K562 (cell line): ENCODE data around the gene TXNRD2. TPM values are rescaled to one million over a fixed set of nuclear protein-coding genes. Genes with fewer than 3 reads are reported as not detected.
A peak's percentile ranks its signal among the peaks of the same experiment; 100 is the strongest.

Experiments
- BCOR ChIP-seq: fragments of 450-650 bp; IDR thresholded peaks from 2 replicates; pipeline ENCODE4 v1.6.1; 2016
- BHLHE40 ChIP-seq: IDR thresholded peaks from 2 replicates; pipeline ENCODE4 v1.6.1; 2011; ENCODE audit warnings: low read length, improper control_type of control experiment
- DNMT1 ChIP-seq: fragments of 450-650 bp; IDR thresholded peaks from 2 replicates; pipeline ENCODE4 v1.6.1; 2016; ENCODE audit warnings: antibody characterized with exemption, mild to moderate bottlenecking
- ETV6 ChIP-seq, 3 experiments: fragments of 150-350 bp in 1 of 3; sonication (generic) in 1 of 3; formaldehyde crosslinking in 1 of 3; IDR thresholded peaks; 2 replicates each; pipeline versions ENCODE4 v1.6.1 to v1.8.0; 2014 to 2022; ENCODE audit warnings: borderline replicate concordance in 2 of 3, low read depth in 2 of 3, antibody characterized with exemption in 1 of 3, low read length in 1 of 3, mild to moderate bottlenecking in 1 of 3, missing genetic modification reagents in 1 of 3
- KLF6 ChIP-seq: fragments of 250-450 bp; sonication (Bioruptor Pico); IDR thresholded peaks from 2 replicates; pipeline ENCODE4 v1.4.0; 2020; ENCODE audit warnings: mild to moderate bottlenecking, moderate library complexity, borderline replicate concordance
- OTX1 ChIP-seq: fragments of 450-650 bp; formaldehyde crosslinking; IDR thresholded peaks from 2 replicates; pipeline ENCODE4 v1.4.0; 2022; ENCODE audit warnings: mild to moderate bottlenecking
- PHB ChIP-seq: fragments of 250-450 bp; sonication (Bioruptor Pico); IDR thresholded peaks from 2 replicates; pipeline ENCODE4 v1.5.0; 2021
- POLR2A ChIP-seq: fragments of 450-650 bp; conservative IDR thresholded peaks from 2 replicates; pipeline ENCODE4 v1.6.1; 2016
- RB1 ChIP-seq: fragments of 450-650 bp; IDR thresholded peaks from 2 replicates; pipeline ENCODE4 v1.6.1; 2017; ENCODE audit warnings: low read depth, mild to moderate bottlenecking
- SUPT5H ChIP-seq: fragments of 450-650 bp; IDR thresholded peaks from 2 replicates; pipeline ENCODE4 v1.6.1; 2016
- ZBED1 ChIP-seq: IDR thresholded peaks from 2 replicates; pipeline ENCODE4 v1.6.1; 2014
- ZNF586 ChIP-seq: fragments of 450-650 bp; formaldehyde crosslinking; conservative IDR thresholded peaks from 2 replicates; pipeline ENCODE4 v1.4.0; 2020; ENCODE audit warnings: mild to moderate bottlenecking, moderate library complexity
- polyA plus RNA-seq, 8 experiments: library from polyadenylated mRNA; depleted of rRNA in 4 of 8; stranded (reverse) in 5 of 8; unstranded in 3 of 8; fragments of >200 nt; fragmentation: Nextera tagmentation in 2 of 8; fragmentation: Illumina TruSeq in 1 of 8; extraction: Ambion mirVana in 2 of 8; extraction: Trizol in 1 of 8; gene quantifications; 2 replicates each; pipeline versions ENCODE4 v1.2.1 to v1.2.3, GENCODE V29; 2011 to 2014; ENCODE audit warnings: inconsistent platforms in 1 of 8, missing spikeins in 1 of 8
- total RNA-seq, 7 experiments: library from RNA; depleted of rRNA in 6 of 7; stranded (reverse); fragments of >200 nt in 6 of 7; fragmentation: Illumina TruSeq in 2 of 7; extraction: Trizol in 2 of 7; gene quantifications; 2 replicates each; pipeline versions ENCODE4 v1.2.1 to v1.2.3, GENCODE V29; 2011 to 2021; ENCODE audit warnings: low replicate concordance in 1 of 7
- TF ChIP-seq, protein P1 (sequence below): fragments of 450-650 bp; IDR thresholded peaks from 2 replicates; pipeline ENCODE4 v1.7.1; 2018; ENCODE audit warnings: mild to moderate bottlenecking, low read depth; ENCODE audit not compliant: partially characterized antibody
- TF ChIP-seq, protein P2 (sequence below): fragments of 250-450 bp; sonication (Bioruptor Pico); IDR thresholded peaks from 2 replicates; pipeline ENCODE4 v1.8.0; 2022; ENCODE audit warnings: moderate library complexity, mild to moderate bottlenecking, inconsistent platforms
- TF ChIP-seq, protein P3 (sequence below): sonication (generic); formaldehyde crosslinking; IDR thresholded peaks from 2 replicates; pipeline ENCODE4 v1.8.1; 2022; ENCODE audit warnings: missing genetic modification reagents
- TF ChIP-seq, protein P4 (sequence below): sonication (generic); formaldehyde crosslinking; IDR thresholded peaks from 2 replicates; pipeline ENCODE4 v1.8.0; 2022; ENCODE audit warnings: mild to moderate bottlenecking, missing genetic modification reagents, borderline replicate concordance
- TF ChIP-seq, protein P5 (sequence below): fragments of 150-350 bp; conservative IDR thresholded peaks from 2 replicates; pipeline ENCODE4 v1.6.1; 2014; ENCODE audit warnings: low read length
- TF ChIP-seq, protein P6 (sequence below): fragments of 450-650 bp; formaldehyde crosslinking; IDR thresholded peaks from 2 replicates; pipeline ENCODE4 v1.4.0; 2020; ENCODE audit warnings: mild to moderate bottlenecking

Gene TXNRD2
- total and polyA plus RNA-seq, 9 of the 15 experiments (the other 6 are each of a cell fraction or from before 2014, with no cell fraction given), result 3.3 to 80.2 (median 49.4) TPM

DNA sequence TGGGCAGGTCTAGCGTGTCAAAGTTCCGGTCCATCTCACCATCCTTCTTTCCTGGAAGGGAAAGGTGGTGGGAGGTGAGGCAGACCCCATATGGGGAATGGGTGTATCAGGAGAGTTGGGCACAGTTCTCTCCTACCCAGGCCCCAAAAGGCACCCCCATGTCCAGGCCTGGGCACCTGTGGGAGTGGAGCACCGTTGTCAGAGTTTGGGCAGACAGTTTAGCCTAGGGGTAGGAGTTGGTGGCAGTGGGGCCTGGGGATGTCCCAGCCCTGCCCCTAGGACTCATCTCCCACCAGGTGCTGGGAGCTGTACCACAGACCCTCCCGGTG, 34.1 kb upstream of the TXNRD2 start (continued):
- TF ChIP-seq ETV6 (IDR thresholded peaks at IDR 0.05; ENCODE audit: borderline replicate concordance in 1 of 2, low read depth in 2 of 2, low read length in 1 of 2) (0 out of 4 replicates have a peak, but pooled peaks of 1 of the 2 experiments have one; percentile 6), ETV6 (CRISPR knock-in tag; IDR thresholded peaks at IDR 0.05; ENCODE audit: borderline replicate concordance) (no peak), KLF6 (CRISPR knock-in tag) (no peak), SUPT5H (no peak), ZNF586 (peak; percentile 33; the same call in 1 of the 2 replicates), ZBED1 (no peak), POLR2A (0 out of 2 replicates have a peak, but pooled peaks have one; percentile 35), OTX1 (0 out of 2 replicates have a peak, but pooled peaks have one; percentile 0), BHLHE40 (no peak), BCOR (no peak), DNMT1 (no peak), PHB (CRISPR knock-in tag) (0 out of 2 replicates have a peak, but pooled peaks have one; percentile 6), RB1 (0 out of 2 replicates have a peak, but pooled peaks have one; percentile 3)
- TF ChIP-seq, protein P1, sequence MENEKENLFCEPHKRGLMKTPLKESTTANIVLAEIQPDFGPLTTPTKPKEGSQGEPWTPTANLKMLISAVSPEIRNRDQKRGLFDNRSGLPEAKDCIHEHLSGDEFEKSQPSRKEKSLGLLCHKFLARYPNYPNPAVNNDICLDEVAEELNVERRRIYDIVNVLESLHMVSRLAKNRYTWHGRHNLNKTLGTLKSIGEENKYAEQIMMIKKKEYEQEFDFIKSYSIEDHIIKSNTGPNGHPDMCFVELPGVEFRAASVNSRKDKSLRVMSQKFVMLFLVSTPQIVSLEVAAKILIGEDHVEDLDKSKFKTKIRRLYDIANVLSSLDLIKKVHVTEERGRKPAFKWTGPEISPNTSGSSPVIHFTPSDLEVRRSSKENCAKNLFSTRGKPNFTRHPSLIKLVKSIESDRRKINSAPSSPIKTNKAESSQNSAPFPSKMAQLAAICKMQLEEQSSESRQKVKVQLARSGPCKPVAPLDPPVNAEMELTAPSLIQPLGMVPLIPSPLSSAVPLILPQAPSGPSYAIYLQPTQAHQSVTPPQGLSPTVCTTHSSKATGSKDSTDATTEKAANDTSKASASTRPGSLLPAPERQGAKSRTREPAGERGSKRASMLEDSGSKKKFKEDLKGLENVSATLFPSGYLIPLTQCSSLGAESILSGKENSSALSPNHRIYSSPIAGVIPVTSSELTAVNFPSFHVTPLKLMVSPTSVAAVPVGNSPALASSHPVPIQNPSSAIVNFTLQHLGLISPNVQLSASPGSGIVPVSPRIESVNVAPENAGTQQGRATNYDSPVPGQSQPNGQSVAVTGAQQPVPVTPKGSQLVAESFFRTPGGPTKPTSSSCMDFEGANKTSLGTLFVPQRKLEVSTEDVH, result no peak
- TF ChIP-seq, protein P2, sequence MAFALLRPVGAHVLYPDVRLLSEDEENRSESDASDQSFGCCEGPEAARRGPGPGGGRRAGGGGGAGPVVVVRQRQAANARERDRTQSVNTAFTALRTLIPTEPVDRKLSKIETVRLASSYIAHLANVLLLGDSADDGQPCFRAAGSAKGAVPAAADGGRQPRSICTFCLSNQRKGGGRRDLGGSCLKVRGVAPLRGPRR (CRISPR knock-in tag), result peak; percentile 63
- TF ChIP-seq, protein P3, sequence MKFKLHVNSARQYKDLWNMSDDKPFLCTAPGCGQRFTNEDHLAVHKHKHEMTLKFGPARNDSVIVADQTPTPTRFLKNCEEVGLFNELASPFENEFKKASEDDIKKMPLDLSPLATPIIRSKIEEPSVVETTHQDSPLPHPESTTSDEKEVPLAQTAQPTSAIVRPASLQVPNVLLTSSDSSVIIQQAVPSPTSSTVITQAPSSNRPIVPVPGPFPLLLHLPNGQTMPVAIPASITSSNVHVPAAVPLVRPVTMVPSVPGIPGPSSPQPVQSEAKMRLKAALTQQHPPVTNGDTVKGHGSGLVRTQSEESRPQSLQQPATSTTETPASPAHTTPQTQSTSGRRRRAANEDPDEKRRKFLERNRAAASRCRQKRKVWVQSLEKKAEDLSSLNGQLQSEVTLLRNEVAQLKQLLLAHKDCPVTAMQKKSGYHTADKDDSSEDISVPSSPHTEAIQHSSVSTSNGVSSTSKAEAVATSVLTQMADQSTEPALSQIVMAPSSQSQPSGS (CRISPR knock-in tag), result no peak
- TF ChIP-seq, protein P4, sequence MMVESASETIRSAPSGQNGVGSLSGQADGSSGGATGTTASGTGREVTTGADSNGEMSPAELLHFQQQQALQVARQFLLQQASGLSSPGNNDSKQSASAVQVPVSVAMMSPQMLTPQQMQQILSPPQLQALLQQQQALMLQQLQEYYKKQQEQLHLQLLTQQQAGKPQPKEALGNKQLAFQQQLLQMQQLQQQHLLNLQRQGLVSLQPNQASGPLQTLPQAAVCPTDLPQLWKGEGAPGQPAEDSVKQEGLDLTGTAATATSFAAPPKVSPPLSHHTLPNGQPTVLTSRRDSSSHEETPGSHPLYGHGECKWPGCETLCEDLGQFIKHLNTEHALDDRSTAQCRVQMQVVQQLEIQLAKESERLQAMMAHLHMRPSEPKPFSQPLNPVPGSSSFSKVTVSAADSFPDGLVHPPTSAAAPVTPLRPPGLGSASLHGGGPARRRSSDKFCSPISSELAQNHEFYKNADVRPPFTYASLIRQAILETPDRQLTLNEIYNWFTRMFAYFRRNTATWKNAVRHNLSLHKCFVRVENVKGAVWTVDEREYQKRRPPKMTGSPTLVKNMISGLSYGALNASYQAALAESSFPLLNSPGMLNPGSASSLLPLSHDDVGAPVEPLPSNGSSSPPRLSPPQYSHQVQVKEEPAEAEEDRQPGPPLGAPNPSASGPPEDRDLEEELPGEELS, result no peak
- TF ChIP-seq, protein P5, sequence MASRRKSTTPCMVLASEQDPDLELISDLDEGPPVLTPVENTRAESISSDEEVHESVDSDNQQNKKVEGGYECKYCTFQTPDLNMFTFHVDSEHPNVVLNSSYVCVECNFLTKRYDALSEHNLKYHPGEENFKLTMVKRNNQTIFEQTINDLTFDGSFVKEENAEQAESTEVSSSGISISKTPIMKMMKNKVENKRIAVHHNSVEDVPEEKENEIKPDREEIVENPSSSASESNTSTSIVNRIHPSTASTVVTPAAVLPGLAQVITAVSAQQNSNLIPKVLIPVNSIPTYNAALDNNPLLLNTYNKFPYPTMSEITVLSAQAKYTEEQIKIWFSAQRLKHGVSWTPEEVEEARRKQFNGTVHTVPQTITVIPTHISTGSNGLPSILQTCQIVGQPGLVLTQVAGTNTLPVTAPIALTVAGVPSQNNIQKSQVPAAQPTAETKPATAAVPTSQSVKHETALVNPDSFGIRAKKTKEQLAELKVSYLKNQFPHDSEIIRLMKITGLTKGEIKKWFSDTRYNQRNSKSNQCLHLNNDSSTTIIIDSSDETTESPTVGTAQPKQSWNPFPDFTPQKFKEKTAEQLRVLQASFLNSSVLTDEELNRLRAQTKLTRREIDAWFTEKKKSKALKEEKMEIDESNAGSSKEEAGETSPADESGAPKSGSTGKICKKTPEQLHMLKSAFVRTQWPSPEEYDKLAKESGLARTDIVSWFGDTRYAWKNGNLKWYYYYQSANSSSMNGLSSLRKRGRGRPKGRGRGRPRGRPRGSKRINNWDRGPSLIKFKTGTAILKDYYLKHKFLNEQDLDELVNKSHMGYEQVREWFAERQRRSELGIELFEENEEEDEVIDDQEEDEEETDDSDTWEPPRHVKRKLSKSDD, result peak; percentile 53; the same call in 1 of the 2 replicates
- TF ChIP-seq, protein P6, sequence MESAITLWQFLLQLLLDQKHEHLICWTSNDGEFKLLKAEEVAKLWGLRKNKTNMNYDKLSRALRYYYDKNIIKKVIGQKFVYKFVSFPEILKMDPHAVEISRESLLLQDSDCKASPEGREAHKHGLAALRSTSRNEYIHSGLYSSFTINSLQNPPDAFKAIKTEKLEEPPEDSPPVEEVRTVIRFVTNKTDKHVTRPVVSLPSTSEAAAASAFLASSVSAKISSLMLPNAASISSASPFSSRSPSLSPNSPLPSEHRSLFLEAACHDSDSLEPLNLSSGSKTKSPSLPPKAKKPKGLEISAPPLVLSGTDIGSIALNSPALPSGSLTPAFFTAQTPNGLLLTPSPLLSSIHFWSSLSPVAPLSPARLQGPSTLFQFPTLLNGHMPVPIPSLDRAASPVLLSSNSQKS (CRISPR knock-in tag), result no peak
